GM21447 (cell line): Measurements from ENCODE around the gene RNF130.

Experiments used
- ATAC-seq: cut with Tn5 transposase; IDR thresholded peaks from one replicate; pipeline ENCODE4 v1.9.1; 2021; ENCODE audit not compliant: unreplicated experiment

RNF130 gene

GRCh38 chr5:180086816-180087399 is 15.3 kb upstream of the RNF130 start:
- no peak for ATAC-seq

DNA sequence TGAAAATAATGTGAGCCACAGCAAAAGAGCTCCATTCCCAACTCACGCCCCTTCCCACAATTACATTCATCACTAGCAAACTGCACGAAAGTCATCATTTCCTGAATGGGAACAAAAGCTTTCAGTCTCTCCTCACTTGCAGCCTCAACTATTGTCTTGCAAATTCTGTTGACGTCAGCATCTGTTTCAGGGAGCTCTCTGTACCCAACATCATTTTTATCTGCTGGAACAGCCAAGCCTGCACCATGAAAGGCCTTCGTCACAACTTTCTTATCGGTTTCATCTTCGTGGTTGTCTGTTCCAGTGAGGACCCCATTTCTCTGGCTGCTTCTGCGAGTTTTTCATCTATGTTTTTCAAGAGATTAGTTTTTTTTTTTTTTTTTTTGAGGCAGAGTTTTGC is 14.3 kb upstream of the RNF130 start:
- ATAC-seq: no peak

DNA sequence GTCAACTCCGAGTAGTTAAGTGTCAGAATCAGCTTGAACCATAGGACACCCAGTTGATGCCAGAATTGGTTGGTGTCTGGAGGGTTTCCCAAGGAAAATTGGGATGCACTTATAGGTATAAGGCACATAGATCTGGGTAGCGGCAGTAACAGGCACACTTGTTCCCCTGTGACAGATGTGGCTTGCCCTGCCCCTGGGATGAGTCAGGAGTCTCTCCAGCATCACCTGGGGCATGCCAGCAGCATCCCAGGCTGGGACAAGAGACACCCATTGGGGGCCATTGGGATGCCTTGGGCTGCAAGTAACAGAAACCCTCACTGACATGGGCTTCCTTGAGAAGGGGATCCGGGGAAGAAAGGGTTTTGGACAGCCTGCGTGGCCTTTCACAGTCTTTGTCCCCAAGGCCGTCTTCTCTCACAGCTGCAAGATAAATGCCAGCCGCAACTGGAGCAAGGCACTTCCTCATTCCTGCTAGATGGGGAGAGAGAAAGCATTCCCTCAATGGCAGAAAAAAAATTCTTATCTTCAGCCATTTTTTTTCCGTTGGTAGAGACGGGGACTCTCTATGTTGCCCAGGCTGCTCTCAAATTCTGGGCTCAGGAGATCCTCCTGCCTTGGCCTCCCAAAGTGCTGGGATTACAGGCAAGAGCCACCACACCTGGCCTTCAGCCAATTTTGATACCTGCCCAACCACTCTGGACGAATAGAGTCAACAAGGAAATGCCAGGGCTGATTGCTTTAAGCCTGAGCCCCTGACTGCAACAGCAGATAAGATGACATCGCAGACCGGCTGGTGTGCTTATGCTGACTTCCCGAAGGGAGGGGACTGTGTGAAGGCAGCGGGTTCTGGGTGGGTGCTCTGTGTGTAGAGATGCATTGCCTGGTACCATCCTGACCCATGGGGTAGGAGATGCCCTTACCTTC is 13.3 kb upstream of the RNF130 start:
- ATAC-seq: no peak

DNA sequence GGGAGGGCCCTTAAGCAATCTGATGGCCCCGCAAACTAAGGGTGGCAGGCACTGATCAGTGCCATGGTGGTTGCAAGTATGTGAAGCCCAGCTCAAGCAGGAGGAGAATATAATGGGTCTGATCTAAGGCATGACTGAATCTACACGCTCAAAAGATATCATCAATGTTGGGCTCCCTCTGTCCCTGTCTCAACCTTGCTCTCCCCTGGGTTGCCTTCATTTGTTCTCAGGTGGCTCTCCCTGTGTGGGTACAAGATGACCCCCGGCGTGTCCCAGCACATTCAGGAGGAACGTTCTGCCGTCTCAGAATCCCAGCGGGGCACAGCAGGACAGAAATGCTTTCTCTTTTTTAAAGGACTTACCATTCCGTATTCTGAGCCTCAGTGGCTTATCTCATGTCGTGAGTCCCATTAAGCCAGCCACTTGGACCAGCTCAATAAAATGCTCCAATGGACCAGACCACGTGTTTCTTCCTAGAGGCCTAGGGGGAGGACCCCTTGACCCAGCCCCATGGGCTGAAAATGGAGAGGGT is 12.0 kb upstream of the RNF130 start:
- no peak for ATAC-seq

DNA sequence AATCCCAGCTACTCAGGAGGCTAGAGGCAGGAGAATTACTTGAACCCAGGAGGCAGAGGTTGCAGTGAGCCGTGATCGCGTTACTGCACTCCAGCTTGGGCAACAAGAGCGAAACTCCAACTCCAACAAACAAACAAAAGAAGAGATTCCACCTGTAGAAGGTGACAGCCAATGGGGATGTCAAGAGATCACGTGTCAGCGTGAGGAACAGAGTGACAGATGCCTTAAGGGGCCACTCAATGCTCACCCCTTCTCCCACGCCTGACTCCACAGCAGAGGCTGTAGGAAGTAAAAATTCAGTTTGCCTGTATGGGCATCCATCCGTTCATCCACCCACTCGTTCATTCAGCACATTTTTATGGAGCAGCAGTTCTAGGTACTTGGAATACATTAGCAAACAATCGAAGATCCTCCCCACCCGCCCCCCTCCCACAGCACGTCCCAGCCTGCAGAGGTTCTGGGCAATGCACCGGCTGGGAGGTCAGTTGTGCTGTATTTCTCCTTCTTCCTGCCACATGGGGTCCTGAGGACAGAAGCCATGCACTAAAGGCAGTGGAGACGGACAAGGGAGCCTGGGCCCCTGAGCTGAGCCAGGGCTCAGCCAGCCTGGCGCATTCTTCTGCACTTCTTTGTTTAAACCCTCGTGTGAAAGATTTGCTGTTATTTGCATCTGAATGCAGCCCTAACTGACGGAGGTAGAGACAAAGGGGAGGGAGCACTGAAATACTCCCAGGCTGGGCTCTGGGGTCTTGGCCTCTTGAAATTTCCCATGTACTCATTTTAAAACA is 11.3 kb upstream of the RNF130 start:
- no peak for ATAC-seq

GRCh38 chr5:180081481-180081880 is 9.9 kb upstream of the RNF130 start:
- ATAC-seq: no peak

- ATAC-seq: no peak
Measured at GRCh38 chr5:180080486-180081280, 9.1 kb upstream of the RNF130 start.

DNA sequence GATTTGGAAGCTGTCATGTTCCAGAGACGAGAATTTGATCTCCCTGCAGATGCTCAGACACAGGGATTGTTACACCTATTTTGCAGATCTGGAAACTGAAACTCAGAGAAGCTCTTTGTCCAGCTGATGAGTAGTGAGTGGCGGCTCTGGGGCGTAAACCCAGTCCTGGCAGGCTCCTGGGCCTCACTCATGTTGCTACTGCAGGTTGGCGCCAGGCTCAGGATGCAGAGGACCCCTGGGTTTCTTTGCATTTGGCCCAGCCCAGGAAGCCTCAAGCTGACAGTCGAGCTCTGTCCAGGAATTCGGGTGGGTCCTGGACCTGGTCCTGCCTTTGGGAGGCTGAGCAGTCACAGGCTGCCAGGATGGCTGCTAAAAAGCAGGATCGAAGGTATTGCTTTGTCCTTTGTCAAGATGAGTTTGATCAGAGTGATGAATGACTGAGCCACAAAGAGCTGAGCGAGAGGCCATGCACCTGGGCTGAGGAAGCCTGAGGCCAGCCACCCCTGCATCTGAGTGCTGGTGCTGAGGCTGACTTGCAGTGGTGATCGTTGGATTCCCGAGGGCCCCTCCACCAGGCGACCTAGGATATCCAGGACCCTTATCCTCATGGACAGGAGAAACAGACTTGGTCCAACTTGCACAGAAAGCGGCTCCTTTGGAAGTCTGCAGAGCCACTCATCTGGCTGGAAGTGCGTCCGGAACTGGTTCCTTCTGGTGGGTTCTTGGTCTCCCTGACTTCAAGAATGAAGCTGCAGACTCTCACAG is 8.3 kb upstream of the RNF130 start:
- ATAC-seq: no peak

- ATAC-seq: no peak
Measured at GRCh38 chr5:180078348-180078747, 6.8 kb upstream of the RNF130 start.

DNA sequence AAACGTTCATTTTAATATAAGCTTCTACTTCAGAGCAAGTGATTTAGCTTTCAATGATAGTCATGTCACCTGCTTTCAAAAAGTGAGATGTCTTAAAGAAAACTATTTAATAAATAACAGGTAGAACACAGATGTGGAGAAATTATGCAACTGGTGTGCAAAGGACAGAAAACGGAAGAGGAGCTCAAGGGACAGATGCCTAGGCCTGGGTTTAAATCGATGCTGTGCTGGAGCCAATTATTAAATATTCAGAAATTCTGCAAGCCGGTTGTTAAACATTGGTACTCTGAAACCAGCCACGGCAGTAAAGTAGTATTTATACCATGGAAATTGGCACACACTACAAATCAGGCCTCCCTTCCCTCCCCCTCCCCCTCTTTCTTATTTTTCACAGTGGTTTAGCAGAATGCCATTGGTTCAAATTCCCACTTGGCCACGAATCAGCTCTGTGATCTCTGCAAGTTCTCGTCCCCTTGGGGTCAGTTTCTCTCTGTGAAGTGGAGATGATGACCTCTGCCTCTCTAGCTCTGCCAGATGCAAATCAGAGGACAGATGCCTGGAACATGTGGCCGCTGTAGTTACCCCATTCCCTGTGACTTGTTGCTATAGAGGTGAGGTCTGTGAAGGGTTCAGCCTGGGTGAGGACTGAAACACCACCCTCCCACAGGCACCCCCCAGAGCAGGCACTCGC is 6.2 kb upstream of the RNF130 start:
- no peak for ATAC-seq

- no peak for ATAC-seq
Measured at GRCh38 chr5:180075703-180076102, 4.1 kb upstream of the RNF130 start.

DNA sequence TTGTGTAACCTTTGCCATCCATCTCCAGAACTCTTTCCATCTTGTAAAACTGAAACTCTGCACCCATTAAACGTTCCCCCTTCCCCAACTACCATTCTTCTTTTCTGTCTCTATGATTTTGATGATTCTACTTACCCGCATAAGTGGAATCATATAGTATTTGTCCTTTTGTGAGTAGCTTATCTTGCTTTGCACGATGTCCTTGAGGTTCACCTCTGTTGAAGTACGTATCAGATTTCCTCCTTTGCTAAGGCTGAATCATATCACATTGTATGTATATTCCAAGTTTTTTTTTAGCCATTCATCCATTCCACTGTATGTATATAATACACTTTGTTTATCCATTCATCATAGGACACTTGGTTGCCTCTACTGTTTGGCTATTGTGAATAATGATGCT is 2.9 kb upstream of the RNF130 start:
- no peak for ATAC-seq

DNA sequence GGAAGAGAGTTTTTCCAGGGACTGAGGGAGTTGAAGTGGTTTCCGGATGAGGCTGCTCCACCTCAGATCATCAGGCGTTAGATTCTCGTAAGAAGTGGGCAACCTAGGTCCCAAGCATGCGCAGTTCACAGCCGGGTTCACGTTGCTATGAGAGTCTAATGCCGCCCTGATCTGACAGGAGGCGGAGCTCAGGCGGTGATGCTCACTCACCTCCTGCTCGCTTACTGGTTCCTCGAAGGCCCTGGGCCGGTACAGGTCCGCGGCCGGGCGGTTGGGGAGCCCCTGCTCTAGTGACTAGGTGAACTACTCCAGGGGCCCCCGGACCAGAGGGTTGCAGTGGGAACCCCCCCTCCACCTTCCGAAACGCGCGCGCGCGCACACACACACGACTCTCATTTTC is 997 bp upstream of the RNF130 start:
- no peak for ATAC-seq

- ATAC-seq: no peak
Measured at GRCh38 chr5:180072256-180072548, 643 bp upstream of the RNF130 start.

DNA sequence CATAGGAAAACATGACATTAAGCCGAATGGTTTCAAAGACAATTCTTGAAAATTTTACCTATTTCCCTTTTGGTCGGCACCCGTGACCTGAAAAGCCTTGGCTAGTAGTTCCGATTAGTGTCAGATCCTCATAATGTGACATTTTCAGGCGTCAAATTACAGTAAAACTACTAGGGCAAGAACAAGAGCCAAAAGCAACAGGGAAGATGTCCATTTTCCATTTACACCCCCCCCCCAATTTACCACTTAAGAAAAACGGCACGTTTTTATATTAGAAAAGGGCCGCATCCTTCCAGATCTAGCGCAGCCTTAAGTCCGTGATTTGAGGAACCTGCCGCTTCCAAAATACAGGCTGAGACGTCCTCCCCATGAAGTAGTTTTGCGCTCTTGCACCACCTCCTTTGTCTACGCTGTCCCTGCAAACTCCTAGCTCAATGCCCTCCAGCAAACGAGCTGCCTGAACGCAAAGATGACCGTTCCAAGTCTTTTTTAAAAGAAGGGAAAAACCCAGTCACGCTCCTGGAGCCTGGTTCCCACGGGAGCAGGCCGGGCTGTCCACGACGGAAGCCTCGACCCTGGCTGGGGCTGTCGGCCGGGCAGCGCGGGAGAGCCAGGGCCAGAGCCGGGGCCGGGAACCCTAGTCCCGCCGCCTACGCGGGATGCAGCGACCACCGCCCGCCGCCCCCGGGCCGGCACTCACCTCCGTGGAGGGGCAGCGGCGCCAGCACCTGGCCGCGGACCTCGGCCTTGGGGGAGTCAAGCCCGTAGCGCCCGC is 616 bp downstream of the RNF130 start:
- ATAC-seq: no peak

- no peak for ATAC-seq
Measured at GRCh38 chr5:180069589-180070247, 1.8 kb downstream of the RNF130 start.

GRCh38 chr5:180068519-180069090 is 3.0 kb downstream of the RNF130 start:
- ATAC-seq: no peak

DNA sequence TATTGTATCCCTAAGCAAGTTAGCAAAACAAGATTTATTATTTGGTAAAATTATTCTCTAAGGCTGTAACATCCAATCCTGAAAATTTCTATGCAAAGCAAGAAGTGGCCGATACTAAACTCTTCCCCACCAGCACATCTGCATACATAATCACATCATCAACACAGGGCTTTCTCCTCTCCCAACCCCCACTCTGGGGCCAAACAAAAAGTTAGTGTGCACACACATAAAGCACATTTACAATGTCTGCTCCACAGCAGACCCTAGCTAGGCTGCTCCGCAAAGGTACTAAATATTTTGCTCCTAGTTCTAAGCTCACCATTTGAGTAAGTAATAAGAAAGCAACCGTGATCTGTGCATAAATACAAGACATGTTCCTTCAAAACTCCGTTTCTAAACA is 3.6 kb downstream of the RNF130 start:
- no peak for ATAC-seq
